ENCODE data around the gene NUAK1. TPM values are rescaled to one million over a fixed set of nuclear protein-coding genes. Genes with fewer than 3 reads are reported as not detected.

The NUAK1 gene
- total RNA-seq, 1 experiment from 2014 or later, result 7.4 TPM

- no peak overlapping the region for H3K4me3 ChIP-seq (replicated peaks in 1 of 2; ENCODE audit: low read depth in 1 of 2, low read length in 2 of 2)
- no TSS peak for BruUV-seq (replicated peaks)
- H3K4me2 ChIP-seq (ENCODE audit: low read length), result no peak overlapping the region
- H3K9me3 ChIP-seq (ENCODE audit: control insufficient read depth in 1 of 2, insufficient read depth in 1 of 2, low read depth in 1 of 2, low read length in 2 of 2), result no peaks in the 10 kb centered on the region
- POLR2A ChIA-PET, result no interaction called here
- no peak overlapping the region for H3K9ac ChIP-seq (ENCODE audit: low read length)
- H3K27me3 ChIP-seq (ENCODE audit: insufficient read depth, low read length), result 0 out of 2 replicates have a peak, but pooled peaks cover 20% of the 10 kb centered on the region
- H3K79me2 ChIP-seq (ENCODE audit: insufficient read depth, low read length), result no peaks in the 10 kb centered on the region
- CTCF ChIA-PET, result no interaction called here
- RAD21 ChIA-PET (ENCODE audit: low non-redundant PET in 1 of 2, low total read pairs in 2 of 2, uncharacterized antibody in 2 of 2, unreplicated experiment in 2 of 2), result no interaction called here
- no peaks in the 10 kb centered on the region for H3K36me3 ChIP-seq (ENCODE audit: control insufficient read depth in 1 of 2, insufficient read depth in 2 of 2, low read length in 2 of 2)
- no peak overlapping the region for H2AFZ ChIP-seq (ENCODE audit: low read depth, low read length, poor library complexity, severe bottlenecking)
- intact Hi-C loops (cut with micrococcal nuclease), result no loop called here
- H3K4me1 ChIP-seq (ENCODE audit: control insufficient read depth in 1 of 2, insufficient read depth in 2 of 2, low read length in 2 of 2), result no peaks in the 10 kb centered on the region
- ATAC-seq (no peak), DNase-seq (ENCODE audit: low read depth, low spot score) (no peak)
- no peak overlapping the region for H3K27ac ChIP-seq (ENCODE audit: low read depth, low read length)
- H3K9me2 ChIP-seq (ENCODE audit: insufficient read depth), result no peaks in the 10 kb centered on the region
- TF ChIP-seq, protein P1, sequence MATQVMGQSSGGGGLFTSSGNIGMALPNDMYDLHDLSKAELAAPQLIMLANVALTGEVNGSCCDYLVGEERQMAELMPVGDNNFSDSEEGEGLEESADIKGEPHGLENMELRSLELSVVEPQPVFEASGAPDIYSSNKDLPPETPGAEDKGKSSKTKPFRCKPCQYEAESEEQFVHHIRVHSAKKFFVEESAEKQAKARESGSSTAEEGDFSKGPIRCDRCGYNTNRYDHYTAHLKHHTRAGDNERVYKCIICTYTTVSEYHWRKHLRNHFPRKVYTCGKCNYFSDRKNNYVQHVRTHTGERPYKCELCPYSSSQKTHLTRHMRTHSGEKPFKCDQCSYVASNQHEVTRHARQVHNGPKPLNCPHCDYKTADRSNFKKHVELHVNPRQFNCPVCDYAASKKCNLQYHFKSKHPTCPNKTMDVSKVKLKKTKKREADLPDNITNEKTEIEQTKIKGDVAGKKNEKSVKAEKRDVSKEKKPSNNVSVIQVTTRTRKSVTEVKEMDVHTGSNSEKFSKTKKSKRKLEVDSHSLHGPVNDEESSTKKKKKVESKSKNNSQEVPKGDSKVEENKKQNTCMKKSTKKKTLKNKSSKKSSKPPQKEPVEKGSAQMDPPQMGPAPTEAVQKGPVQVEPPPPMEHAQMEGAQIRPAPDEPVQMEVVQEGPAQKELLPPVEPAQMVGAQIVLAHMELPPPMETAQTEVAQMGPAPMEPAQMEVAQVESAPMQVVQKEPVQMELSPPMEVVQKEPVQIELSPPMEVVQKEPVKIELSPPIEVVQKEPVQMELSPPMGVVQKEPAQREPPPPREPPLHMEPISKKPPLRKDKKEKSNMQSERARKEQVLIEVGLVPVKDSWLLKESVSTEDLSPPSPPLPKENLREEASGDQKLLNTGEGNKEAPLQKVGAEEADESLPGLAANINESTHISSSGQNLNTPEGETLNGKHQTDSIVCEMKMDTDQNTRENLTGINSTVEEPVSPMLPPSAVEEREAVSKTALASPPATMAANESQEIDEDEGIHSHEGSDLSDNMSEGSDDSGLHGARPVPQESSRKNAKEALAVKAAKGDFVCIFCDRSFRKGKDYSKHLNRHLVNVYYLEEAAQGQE (IDR thresholded peaks at IDR 0.05; ENCODE audit: low read depth), result no peak
- TF ChIP-seq SP1 (IDR thresholded peaks at IDR 0.05; ENCODE audit: low read depth) (no peak), EGR1 (IDR thresholded peaks at IDR 0.05; ENCODE audit: low read depth) (no peak), POLR2A (IDR thresholded peaks at IDR 0.05; ENCODE audit: borderline replicate concordance, extremely low read depth, insufficient read depth, insufficient read length) (no peak), SRF (IDR thresholded peaks at IDR 0.05; ENCODE audit: low read depth) (no peak), RAD21 (IDR thresholded peaks at IDR 0.05; ENCODE audit: low read depth) (no peak), EZH2 (IDR thresholded peaks at IDR 0.05) (no peak)
- TF ChIP-seq, protein P2, sequence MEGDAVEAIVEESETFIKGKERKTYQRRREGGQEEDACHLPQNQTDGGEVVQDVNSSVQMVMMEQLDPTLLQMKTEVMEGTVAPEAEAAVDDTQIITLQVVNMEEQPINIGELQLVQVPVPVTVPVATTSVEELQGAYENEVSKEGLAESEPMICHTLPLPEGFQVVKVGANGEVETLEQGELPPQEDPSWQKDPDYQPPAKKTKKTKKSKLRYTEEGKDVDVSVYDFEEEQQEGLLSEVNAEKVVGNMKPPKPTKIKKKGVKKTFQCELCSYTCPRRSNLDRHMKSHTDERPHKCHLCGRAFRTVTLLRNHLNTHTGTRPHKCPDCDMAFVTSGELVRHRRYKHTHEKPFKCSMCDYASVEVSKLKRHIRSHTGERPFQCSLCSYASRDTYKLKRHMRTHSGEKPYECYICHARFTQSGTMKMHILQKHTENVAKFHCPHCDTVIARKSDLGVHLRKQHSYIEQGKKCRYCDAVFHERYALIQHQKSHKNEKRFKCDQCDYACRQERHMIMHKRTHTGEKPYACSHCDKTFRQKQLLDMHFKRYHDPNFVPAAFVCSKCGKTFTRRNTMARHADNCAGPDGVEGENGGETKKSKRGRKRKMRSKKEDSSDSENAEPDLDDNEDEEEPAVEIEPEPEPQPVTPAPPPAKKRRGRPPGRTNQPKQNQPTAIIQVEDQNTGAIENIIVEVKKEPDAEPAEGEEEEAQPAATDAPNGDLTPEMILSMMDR (IDR thresholded peaks at IDR 0.05 in 2 of 3, conservative IDR thresholded peaks at IDR 0.05 in 1 of 3; ENCODE audit: borderline replicate concordance in 1 of 3, insufficient read depth in 1 of 3, low read depth in 2 of 3, low read length in 2 of 3), result no peak
- H4K20me1 ChIP-seq (ENCODE audit: insufficient read depth), result no peaks in the 10 kb centered on the region
Observed at GRCh38 chr12:106029532-106029931, 109.2 kb downstream of the NUAK1 start.

All from HCT116 (cell line).